Upper lobe of left lung (tissue), 4 donors: Measurements from ENCODE around the gene DNAJC22.

Source experiments
- CTCF ChIP-seq, 6 experiments: fragments of 450-650 bp in 4 of 6; fragments of 200-600 bp in 2 of 6; sonication (generic) in 2 of 6; IDR thresholded peaks; one replicate each; pipeline ENCODE4 v1.5.1; 2016 to 2019; ENCODE audit warnings: antibody characterized with exemption in 6 of 6
- POLR2A ChIP-seq, 4 donors: fragments of 450-650 bp; IDR thresholded peaks; one replicate each; pipeline ENCODE4 v1.5.1; 2016 to 2017; ENCODE audit warnings: antibody characterized with exemption in 4 of 4, mild to moderate bottlenecking in 2 of 4
- POLR2AphosphoS5 ChIP-seq, 2 donors: sonication (generic); formaldehyde crosslinking; IDR thresholded peaks; one replicate each; pipeline ENCODE4 v1.5.1; 2017; ENCODE audit warnings: antibody characterized with exemption in 2 of 2

- TF ChIP-seq POLR2A (IDR thresholded peaks at IDR 0.05) (no peak), CTCF (IDR thresholded peaks at IDR 0.05) (no peak), POLR2AphosphoS5 (IDR thresholded peaks at IDR 0.05) (no peak)
Observed at GRCh38 chr12:49332441-49332861, 14.2 kb upstream of the DNAJC22 start.
